Measurements from ENCODE around the gene CDH4.

- TF ChIP-seq CTCF (IDR thresholded peaks at IDR 0.05) (no peak), EP300 (IDR thresholded peaks at IDR 0.05) (no peak)
These were observed 166.9 kb downstream of the CDH4 start for GRCh38 chr20:61419010-61419409.

Measured in ovary (tissue), 3 donors.